HG02852 (cell line): ENCODE data around the gene STAM.
"Not testable (repeated sequence)": the region's sequence is repeated elsewhere in the genome, so short reads cannot be mapped to it uniquely, and the experiment has no call there.

ENCODE experiments used
- ATAC-seq: cut with Tn5 transposase; IDR thresholded peaks from one replicate; pipeline ENCODE4 v1.9.1; 2021; ENCODE audit warnings: mild to moderate bottlenecking, moderate library complexity; ENCODE audit not compliant: unreplicated experiment

Gene STAM

DNA sequence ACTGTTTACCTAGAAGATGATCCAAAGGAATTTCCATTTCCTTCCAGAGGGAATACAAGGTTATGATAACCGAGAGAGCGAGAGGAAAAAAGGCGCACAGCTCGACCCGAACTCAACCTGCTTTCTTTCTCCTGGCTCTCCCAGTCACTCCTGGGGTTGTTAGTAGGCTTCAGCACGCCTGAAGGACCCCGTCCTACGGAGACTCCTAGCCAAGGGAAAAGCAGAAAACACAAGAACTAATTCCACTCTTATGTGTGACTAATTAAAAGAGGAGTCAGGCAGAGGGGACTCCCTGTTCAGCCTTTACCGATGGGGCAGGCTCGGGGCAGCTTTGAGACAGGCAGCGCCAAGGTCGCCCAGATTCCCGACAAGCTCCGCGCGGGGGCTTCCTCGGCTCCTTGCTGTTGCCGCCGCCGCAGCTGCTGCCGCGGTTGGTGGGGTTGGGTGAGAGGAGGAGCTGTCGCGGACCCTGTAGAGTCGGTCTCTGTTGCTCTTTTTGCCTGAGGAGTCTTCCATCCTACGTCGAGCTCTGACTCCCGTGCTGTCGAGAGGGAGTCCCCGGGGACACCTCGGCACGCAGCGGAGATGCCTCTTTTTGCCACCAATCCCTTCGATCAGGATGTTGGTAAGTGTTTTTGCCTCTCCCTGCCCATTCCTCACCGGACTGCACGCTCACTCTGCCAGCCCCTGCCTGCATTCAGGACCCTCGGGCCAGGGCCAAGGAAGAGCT is at the start of gene STAM:
Gene STAM (plus strand): TSS at position 397 of the 730 bp plus-strand sequence. CDS start 189 bp downstream, at position 586.
- peak; percentile 92 for ATAC-seq

DNA sequence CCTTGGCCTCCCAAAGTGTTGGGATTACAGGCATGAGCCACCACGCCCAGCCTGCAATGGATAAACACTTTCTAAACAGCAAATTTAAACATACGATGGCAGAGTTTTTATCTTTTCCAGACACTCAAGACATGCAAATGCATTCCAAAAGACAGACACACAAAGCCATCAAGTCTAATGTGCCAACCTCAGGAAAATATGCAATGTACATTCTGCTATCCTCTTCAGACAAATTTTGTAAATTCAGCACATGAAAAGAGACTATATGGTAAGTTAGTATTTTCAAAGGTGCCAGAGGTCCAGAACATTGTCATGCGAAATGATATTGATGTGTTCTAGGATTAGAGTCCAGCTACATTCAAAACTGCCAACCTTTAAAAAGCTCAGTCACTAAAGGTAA is 46.6 kb upstream of the STAM start:
- ATAC-seq, result no peak

DNA sequence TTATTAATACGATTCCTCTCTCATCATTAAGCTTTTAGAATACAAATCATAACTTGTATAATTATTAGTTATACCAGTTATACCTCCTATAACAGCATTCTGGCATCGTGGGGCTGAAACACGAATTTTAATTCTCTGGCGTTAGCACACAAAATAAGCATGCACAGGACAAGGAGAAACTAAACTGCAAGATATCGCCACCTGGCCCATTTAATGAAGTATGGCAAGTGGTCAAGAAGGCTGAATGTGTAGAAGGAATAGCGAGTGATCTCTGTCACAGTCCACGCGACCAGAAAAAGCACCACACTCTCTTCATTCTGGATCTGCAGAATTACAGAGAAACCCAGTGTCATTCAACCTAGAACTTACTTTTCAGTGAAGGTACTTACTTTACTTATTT is 44.9 kb upstream of the STAM start:
- no peak for ATAC-seq

DNA sequence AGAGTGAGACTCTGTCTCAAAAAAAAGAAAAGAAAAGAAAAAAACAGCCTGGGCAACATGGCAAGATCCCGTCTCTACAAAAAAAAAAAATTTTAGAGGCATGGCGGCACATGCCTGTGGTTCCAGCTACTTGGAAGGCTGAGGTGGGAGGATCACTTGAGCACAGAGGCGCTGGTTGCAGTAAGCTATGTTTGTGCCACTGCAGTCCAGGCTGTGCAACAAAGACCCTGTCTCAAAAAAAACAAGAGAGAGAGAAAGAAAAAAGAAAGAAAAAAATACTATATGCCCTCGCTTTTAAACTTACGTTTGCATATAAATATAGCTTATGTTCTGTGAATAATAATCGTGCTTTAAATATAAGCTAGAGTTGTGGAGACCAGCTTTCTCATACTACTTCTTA is 38.0 kb upstream of the STAM start:
- no peak for ATAC-seq

DNA sequence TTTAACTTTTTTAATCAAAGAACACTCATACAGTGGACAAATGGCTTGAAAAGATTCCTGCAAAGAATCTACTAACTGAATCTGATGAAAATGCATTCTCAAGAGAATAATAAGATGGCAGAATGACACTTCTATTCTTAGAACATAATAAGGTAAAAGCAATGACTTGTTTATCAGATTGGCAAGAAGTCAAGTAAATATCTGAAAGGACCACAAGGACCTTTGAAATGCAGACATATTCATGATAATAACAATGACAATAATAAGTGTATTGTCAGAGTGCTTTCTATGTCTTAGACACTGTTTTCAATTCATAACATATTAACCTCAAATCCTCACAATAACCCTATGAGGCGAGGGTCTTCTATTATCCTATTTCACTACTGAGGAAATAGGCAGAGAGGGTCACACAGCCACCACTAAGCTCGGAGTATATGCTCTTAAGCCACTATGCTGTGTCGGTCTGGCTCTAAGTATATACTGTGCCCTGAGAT is 37.4 kb upstream of the STAM start:
- ATAC-seq, result no peak

DNA sequence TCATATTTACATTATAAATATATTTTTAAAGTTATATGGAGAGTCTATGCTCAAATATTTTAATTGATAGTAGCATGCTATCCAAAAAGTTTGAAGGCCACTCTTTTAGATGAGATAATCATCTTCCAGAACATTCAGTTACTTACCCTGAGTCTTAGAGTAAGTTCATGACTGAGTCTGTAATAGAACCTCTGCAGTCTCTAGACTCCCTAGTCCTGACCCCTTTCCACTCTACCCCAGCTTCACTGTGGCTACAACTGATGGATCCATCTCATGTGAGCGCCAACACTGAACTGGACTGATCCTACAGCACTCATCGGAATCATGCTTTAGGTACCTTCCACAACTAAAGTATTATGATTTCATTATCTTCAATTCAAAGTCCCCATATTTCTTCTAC is 36.9 kb upstream of the STAM start:
- ATAC-seq, result no peak

DNA sequence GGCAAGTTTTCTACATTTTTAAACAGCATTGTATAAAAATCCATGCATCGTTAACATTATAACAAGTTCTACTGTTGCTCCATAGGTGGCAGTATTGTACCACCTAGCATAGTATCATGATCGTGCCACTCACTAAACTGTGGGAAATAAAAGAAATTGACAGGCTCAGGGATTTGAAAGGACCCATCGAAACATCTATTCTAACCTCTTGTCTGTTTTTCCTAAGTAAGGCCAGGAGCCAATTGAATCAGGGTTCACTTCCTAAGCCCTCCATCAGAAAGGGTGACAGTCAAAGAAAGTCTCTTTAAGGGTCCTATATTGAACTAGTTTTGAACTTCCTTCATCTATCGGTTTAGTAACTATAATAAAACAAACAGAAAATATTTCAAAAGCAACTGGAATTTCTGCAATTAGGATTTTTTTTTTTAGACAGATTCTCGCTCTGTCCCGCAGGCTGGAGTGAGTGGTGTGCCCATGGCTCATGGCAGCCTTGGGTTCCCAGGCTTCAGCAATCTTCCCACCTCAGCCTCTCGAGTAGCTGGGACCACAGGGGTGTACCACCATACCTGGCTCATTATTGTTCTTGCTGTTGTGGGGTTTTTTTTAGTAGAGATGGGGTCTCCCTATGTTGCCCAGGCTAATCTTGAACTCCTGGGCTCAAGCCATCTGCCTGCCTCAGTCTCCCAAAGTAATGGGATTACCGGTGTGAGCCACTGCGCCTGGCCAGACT is 36.2 kb upstream of the STAM start:
- peak; percentile 83 for ATAC-seq

DNA sequence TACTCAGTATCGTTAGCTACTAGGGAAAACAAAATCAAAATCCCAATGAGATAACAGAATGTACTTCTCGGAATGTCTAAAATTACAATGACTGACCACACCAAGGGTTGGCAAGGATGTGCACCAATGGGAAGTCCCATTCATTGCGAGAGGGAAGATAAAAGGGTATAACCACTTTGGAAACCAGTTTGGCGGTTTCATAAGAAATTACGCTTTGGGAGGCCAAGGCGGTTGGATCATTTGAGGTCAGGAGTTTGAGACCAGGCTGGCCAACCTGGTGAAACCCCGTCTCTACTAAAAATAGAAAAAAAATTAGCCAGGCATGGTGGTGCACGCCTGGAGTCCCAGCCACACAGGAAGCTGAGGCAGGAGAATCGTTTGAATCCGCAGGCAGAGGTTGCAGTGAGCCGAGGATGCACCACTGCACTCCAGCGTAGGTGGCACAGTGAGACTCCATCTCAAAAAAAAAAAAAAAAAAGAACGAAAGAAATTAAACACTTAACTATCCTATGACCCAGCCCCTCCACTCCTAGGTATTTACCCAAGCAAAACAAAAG is 34.4 kb upstream of the STAM start:
- no peak for ATAC-seq

DNA sequence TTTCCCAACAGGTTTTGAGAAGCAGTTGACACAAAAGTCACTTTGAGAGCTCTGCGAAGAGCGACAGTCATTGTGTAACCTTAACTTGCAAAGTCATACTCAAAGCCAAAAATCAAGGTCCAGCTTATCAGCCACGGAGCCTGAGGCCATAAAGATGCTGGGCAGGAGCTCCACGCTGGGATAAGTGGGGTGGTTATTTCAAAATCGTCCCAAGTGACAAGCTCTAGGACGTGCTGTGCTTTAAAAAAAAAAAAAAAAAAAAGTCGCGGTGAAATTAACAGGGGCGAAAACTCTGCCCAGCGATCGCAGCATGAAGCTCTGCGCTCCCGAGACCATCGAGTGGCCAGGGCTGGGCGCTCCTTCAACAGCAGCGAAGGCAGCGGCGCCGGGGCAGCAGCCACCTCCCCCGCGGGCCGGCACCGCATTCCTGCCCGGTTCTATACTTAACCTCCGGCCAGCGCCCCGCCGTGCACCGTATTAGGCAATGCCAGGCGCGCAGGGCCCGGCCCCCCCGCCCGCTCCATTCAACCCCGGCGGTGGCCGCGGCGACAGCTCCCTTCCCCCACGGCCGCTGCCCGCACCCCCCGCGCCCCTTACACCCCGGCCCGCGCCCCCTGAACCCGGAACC is 27.4 kb upstream of the STAM start:
- ATAC-seq, result peak; percentile 34

DNA sequence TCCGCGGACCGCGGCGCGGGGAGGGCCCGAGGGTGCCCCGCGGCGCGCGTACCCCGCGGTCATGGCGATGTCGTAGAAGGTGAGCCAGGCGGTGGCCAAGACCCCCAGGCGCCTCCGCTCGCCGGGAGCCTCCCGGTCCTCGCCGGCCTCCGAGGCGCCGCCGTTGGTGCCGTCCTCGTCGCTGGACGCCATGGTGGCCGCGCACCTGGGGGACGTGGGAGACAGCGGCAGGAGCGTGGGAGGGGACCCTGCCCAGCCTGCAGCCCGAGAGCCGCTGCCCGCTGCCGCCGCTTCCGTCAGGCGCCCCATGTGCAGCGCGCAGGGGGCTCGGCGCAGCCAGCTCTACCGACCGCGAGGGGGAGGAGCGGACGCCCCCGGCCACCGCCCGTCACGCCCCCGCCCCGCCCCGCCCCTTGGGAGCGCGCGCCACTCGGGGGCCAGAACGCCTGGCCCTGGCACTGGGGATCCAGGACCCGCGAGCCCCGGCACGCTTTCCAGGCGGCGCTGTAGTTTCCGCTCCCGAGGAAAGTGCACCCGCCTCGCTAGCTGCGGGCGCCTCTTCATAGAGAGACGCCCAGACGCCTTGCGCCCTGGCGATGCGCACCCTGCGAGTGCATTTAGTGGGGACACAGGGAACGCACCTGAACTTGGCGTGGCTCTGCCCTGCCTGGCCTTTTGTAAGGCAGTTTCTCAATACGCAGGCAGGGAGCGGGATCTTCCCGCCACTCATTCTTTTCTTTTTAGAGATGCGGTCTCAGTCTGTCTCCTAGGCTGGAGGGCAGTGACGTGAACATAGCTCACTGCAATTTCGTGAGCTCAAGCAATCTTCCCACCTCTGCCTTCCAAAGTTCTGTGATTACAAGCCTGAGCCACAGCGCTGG is 26.7 kb upstream of the STAM start, which contains the start of gene HACD1:
Gene HACD1 (minus strand): TSS at position 344 of the 881 bp plus-strand sequence. CDS start 35 bp downstream, at position 309.
- ATAC-seq, result peak; percentile 61

DNA sequence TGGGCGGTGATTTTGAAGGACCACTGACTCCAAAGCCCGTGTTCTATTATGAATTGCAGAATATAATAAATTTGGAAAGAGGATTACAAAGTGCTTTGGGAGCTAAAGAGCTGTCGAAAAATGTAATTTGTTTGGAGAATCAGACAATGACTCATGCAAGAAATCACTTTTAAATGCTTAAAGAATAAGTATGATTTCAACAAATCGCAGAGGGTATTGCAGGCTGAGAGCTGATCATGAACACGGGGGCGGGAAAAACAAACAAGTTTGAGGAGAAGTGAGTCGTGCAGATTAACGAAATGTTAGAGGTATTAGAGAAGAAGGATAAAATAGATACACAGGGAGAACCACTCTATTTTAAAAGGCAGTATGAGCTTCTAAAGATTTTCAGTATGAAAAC is 21.9 kb upstream of the STAM start:
- ATAC-seq, result no peak

DNA sequence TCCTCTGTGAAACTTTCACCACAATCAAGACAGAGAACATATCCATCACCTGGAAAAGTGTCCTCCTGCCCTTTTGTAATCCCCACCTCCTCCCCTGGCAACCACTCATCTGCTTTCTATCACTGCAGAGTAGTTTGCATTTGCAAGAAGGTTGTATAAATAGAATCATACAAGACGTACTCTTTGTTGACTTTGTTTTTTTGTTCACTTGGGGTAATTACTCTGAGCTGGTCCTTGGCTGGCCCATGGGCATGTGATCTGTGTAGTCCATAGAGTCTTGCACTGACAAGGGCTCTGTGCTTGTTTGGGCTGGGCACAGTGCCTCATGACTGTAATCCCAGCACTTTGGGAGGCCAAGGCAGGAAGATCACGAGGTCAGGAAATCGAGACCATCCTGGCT is 19.0 kb upstream of the STAM start:
- no peak for ATAC-seq

DNA sequence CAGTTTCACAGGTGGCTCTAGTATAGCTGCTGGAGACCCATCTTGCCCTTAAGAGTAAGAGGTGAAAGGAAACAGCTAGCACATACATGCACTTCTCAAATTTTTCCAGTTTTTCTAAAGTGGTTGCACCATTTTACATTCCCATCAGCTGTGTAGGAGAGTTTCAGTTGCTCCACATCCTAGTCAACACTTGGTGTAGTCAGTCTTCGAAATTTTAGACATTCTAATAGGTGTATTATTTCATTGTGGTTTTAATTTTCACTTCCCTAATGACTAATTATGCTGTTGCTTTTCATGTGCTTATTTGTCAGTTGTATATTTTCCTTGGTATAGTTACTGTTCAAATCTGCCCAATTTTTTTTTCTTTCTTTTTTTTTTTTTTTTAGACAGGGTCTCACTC is 17.3 kb upstream of the STAM start:
- no peak for ATAC-seq

DNA sequence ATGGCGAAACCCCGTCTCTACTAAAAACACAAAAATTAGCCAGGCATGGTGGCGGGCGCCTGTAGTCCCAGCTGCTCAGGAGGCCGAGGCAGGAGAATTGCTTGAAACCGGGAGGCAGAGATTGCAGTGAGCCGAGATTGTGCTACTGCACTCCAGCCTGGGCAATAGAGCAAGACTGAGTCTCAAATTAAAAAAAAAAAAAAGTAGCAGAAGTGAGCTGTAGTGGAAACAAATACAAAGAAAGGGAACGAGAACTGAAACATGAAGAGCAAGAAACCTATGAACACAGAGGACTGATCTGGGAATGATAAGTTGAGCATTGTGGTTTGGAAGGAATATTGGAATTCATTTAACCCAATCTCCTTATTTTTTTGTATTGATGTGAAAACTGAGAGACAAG is 11.4 kb upstream of the STAM start:
- not testable (repeated sequence) for ATAC-seq

DNA sequence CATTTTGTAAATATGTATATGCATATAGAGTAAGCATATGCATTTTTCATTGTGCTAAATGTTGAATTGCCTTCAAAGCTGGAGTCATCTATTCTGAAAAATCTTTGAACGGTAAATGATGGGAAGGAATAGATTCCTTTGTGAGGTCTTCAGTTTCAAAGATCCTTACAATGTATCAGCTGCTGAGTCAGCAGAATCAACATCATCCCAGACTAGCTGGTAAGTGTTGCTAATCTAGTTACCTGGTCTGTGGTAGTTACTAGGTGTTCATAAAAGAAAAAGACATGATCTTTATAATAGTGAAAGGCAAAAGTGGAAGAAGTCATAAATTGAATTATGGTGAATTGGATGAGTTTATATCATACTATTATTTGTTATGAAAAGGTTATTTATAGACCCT is 10.6 kb upstream of the STAM start:
- ATAC-seq, result no peak

DNA sequence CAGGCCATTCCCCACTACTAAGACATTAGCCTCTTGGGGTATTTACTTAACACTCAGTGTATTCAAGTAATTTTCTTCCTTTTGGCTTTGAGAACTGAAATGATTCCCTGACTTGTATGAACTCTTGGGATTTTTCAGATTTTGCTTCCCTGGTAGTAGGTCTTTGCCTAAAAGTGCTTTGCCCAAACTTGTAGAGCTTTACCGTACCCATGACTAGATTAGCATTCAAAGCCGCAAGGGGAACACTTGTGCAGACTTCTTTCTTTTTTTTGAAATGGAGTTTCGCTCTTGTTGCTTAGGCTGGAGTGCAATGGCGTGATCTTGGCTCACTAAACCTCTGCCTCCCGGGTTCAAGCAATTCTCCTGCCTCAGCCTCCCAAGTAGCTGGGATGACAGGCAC is 6.1 kb upstream of the STAM start:
- no peak for ATAC-seq

DNA sequence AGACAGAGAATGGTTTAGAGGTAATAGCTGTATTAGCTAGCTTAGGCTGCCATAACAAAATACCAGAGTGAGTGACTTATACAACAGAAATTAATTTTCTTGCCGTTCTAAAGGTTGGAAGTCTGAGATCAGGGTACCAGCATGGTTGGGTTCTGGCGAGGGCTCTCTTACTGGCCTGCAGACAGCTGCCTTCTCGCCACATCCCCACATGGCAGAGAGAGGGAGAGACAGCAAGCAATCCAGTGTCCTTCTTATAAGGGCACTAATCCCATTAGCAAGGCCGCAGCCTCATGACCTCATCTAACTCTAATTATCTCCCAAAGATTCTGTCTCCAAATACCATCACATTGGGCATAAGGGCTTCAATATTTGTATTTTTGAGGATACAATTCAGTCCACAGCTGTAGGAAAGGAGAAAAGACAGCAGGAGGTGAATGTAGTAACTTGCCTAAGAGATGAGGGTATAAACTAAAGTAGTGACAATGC is 3.6 kb upstream of the STAM start:
- no peak for ATAC-seq

DNA sequence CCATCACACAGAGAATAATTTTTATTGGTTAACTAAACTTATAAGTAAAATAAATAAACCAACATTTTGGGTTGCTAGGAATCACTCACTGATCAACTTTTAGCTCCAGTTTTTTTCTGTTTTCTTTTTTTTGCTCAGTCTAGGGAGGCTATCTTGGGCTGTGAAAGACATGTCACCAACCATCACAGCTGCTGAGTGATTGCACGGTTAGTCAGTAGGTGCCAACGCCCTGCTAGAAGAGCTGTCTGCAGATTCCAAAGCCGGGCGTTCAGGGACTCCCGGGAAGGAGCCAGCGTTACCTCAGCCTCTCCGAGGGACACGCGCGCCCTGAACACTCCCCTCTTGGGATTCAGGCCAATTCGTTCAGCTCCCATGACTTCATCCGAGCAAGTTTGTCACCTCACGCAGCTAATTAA is 604 bp upstream of the STAM start:
- peak; percentile 22 for ATAC-seq

DNA sequence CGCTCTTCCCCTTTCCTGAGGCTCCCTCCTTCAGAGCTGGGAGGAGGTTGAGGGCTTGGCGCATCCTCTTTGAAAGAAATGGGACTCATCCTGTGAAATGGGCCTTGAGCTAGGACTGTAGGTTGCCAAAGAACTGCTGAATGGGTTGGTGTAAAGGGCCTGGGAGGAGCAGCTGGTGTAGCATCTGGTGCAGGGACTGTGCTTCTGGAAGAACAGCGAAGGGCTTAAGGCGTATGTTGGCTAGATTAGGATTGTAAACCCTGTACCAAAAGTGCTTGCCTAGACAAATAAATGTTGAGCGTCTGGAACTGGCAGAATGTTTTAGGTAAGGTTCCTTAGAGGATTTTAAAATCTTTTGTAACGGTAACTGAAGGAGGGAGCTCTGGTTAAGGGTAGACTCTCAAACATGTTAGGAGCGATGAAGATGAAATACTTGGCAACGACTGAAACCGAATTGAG is 563 bp downstream of the STAM start:
- ATAC-seq, result peak; percentile 31
